ENCODE measurements around the gene APBB1.

The APBB1 gene

GRCh38 chr11:6419009-6419631 lies at the start of gene APBB1:
Gene APBB1 (minus strand): TSS chr11:6419094. CDS start chr11:6411347, 7,747 bp downstream.
- peak; percentile 67 to 76 for DNase-seq

GRCh38 chr11:6459099-6459450 lies 40.2 kb upstream of the APBB1 start:
- DNase-seq = no peak

- DNase-seq = no peak
Observed at GRCh38 chr11:6458352-6459098, 39.6 kb upstream of the APBB1 start.

- no peak for DNase-seq
Observed at GRCh38 chr11:6457581-6458320, 38.9 kb upstream of the APBB1 start.

GRCh38 chr11:6456361-6457073 lies 37.6 kb upstream of the APBB1 start:
- DNase-seq = no peak

GRCh38 chr11:6455070-6455469 lies 36.2 kb upstream of the APBB1 start:
- DNase-seq = no peak

GRCh38 chr11:6453152-6453551 lies 34.3 kb upstream of the APBB1 start:
- DNase-seq = no peak

GRCh38 chr11:6452219-6452618 lies 33.3 kb upstream of the APBB1 start:
- DNase-seq = no peak

GRCh38 chr11:6448574-6448973 lies 29.7 kb upstream of the APBB1 start:
- DNase-seq = no peak

GRCh38 chr11:6443269-6444003 lies 24.5 kb upstream of the APBB1 start:
- peak; percentile 60 to 61 for DNase-seq

GRCh38 chr11:6442441-6442840 lies 23.5 kb upstream of the APBB1 start:
- no peak for DNase-seq

- DNase-seq = no peak
Observed at GRCh38 chr11:6440906-6441358, 22.0 kb upstream of the APBB1 start, which contains the start of gene HPX. Gene HPX (minus strand): TSS chr11:6440987. CDS start chr11:6440963, 24 bp downstream.

GRCh38 chr11:6438979-6439571 lies 20.2 kb upstream of the APBB1 start:
- peak; percentile 45 to 52 for DNase-seq

GRCh38 chr11:6437993-6438392 lies 19.1 kb upstream of the APBB1 start:
- DNase-seq = peak in 1 of 2 donors; percentile 27

GRCh38 chr11:6437423-6437822 lies 18.5 kb upstream of the APBB1 start:
- no peak for DNase-seq

GRCh38 chr11:6433998-6434660 lies 15.2 kb upstream of the APBB1 start:
- DNase-seq = no peak

- no peak for DNase-seq
Observed at GRCh38 chr11:6431861-6432260, 13.0 kb upstream of the APBB1 start.

- DNase-seq = no peak
Observed at GRCh38 chr11:6427516-6427915, 8.6 kb upstream of the APBB1 start.

GRCh38 chr11:6420677-6421076 lies 1.8 kb upstream of the APBB1 start:
- no peak for DNase-seq

GRCh38 chr11:6418557-6419008 lies 311 bp downstream of the APBB1 start:
- DNase-seq = no peak

- no peak for DNase-seq
Observed at GRCh38 chr11:6417907-6418556, 862 bp downstream of the APBB1 start.

Data from CD4-positive, alpha-beta T cell treated with Interleukin-4 for 1 hour (primary cell).